NCI-H146 treated with DMSO at 0.1 percent for 48 hours (cell line): ENCODE measurements around the gene UBFD1.
"Not testable (repeated sequence)": the region's sequence is repeated elsewhere in the genome, so short reads cannot be mapped to it uniquely, and the experiment has no call there.

Experiments used
- DNase-seq: peaks from one replicate; lab custom pipeline; 2025; ENCODE audit not compliant: unreplicated experiment; lab: John Stamatoyannopoulos, UW

UBFD1 gene

DNA sequence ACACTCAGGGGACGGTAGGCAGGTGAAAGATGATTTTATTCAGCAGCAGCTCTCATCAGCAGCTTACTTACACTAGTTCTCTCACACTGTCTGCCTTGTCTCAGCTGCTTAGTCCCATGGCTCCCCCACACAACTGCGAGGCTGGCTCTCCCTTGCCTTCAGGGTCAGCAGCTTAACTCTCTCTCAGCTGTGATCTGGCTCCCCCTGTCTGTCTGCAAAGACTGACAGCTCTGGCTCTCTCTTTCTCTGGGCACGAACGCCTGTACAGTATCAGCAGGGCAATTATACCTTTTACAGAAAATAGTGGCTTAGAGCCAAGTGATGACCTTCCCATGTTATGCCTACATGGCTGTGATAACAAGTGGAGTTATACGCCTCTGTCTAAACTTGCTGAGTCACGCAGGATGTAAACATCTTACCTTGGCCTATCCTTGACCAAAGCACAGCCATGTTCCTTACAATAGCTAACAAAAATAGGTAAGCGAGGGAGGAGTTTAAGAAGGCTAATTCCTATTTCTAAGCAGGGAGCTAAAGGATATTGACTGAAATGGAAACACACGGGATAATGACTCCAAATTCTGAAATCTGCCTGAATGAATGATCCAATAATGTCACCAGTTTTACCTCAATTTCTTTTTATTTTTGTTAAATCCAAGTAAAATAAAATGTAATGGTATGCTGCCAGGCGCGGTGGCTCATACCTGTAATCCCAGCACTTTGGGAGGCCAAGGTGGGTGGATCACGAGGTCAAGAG lies 39.7 kb downstream of the UBFD1 start:
- DNase-seq, result peak; percentile 40

DNA sequence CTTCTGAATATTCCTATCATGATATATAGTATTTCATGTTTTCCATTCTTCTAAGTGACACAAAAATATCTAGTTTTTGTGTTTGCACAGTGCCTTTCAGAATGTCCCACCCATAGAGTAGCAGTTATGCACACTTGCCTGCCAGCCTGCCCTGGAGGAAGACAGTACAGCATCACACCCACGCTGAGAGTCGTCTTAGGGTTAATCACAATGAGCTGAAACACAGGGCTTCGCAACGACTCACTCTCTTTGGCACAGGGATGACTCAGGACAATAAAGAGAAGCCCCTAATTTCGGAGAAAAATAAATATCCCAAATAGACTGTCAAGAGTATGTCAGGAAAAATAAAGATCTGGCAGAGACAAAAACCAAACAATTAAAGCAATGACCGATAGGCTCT lies 50.2 kb downstream of the UBFD1 start:
- DNase-seq, result no peak

DNA sequence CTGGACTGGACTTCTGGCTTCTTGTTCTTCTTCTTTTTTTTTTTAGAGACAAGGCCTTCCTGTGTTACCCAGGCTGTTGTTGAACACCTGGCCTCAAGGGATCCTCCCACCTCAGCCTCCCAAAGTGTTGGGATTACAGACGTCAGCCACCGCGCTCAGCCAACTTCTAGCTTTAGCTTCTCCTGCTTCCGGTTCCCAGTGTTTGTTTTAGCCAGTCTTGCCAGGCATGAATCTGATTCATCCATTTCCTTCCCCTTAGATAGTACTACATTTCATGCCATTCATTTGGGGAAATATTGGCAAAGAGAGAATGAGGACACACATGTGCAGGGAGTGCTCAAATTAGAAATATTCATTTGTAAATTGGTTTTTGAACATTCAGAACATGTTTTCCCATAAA lies 50.7 kb downstream of the UBFD1 start:
- no peak for DNase-seq

- no peak for DNase-seq
Measured at GRCh38 chr16:23609929-23610328, 52.4 kb downstream of the UBFD1 start.

- not testable (repeated sequence) for DNase-seq
Measured at GRCh38 chr16:23610905-23611304, 53.4 kb downstream of the UBFD1 start.

DNA sequence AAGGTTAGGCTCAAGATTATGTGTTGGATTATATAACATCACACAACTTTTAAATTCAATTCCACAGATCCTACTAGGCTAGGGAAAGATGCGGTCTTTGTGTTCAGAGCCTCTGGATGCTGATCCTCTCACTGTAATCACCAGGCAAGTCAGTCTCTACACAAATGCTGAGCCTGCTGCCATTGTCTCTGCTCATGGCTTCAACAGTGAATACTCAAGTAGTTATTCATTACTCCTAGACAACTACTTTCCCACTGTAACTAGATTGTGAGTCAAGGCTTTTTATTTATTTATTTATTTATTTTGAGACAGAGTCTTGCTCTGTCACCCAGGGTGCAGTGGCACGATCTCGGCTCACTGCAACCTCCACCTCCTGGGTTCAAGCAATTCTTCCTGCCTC lies 54.4 kb downstream of the UBFD1 start:
- DNase-seq, result no peak

DNA sequence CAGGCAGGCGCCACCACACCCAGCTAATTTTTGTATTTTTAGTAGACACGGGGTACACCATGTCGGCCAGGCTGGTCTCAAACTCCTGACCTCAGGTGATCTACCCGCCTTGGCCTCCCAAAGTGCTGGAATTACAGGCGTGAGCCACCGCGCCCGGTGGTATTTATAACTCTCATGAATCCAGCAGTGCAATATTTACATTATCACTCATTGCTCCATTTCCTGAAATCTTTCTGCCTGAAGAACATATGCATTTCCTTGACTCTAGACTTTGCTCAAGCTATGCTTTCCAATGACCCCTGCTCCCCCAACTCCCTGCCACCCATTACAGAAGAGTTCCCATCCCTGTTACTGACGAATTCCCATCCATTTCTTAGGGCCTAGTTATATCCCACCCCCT lies 58.3 kb downstream of the UBFD1 start:
- DNase-seq, result no peak
